Stimulated activated CD8-positive, alpha-beta memory T cell treated with anti-CD3 and anti-CD28 coated beads, Interleukin-7, amount 100 ng/mL, for 1 hour (primary cell): Measurements from ENCODE around the gene PRDM1.

Experiments
- DNase-seq, 2 donors: peaks; one replicate each; pipeline ENCODE4 v3.0.0-alpha.2; 2020; ENCODE audit warnings: low read depth in 2 of 2

The PRDM1 gene

DNA sequence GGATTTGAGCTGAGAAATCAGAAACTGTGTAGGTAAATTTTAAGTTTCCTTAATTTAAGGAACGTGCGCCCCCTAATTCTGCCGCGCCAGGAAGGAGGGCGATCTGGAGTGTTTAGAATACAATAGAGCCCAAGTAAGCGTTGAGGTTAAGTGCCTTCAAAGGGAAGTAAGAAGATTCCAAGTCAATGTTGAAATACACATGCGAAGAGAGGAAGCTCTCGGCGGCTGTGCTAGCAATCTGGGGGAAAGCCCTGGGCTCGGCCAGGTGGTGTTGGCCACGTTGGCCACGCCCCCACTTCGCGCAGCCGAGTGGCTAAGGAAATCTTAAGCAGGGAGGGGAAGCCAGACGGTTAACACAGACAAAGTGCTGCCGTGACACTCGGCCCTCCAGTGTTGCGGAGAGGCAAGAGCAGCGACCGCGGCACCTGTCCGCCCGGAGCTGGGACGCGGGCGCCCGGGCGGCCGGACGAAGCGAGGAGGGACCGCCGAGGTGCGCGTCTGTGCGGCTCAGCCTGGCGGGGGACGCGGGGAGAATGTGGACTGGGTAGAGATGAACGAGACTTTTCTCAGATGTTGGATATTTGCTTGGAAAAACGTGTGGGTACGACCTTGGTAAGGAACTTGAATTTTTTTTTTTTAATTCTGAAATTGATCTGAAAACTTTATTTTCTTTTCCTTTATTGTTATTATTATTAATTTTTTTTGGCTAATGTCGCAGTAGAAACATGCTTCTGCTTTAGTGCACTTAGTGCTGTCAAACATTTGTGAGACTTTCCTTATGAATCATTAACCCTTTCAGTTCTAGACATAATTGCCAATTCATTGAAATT lies at the start of gene PRDM1:
Gene PRDM1 (plus strand): TSS at position 353 of the 830 bp plus-strand sequence. CDS start 218 bp downstream, at position 571.
- DNase-seq: peak; percentile 35 to 56

DNA sequence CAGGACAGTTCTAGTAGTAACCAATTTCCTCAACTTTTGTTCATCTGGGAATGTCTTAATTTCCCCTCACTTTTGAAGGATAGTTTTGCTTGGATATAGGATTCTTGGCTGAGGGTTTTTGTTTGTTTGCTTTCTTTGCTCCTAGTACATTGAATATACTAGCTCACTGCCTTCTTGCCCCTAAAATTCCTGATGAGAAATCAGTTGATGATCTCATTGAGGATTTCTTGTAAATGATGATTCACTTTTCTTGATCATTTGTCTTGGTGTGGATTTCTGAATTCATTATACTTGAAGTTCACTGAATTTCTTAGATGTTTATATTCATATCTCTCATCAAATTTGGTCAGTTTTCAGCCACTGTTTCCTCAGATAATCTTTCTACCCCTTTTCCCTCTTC lies 49.1 kb upstream of the PRDM1 start:
- no peak for DNase-seq

DNA sequence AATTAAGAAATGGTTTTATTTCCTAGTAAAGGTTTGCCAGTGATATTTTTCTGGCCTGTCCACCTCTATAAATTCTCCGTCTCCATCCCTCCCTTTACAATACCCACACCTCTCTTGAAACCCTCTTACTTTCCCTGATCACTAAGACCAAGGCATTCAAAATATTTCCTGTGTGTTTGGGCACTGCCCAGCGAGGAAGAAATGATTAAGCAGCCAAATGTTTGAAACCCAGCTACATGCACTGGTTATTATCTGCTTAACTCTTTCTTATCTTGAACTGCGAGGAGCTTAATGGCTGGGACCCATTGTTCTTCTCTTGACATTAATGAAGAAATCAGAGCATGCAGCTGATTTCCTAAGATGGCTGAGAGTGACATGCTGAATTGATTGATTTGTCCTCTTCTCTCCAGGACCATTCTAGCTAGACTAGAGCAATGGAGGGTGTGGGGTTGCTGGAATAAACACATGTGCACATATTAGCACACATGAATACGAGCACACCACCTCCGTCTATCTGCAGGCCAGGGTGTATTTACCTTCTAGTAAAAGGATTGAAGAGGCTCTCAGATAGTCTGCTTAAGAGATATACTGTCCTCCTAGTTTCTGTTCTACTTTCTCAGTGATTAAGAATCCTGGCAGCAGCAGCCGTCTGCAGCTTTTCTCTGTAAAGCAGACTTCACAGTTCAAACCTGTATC lies 46.1 kb upstream of the PRDM1 start:
- DNase-seq: no peak

- no peak for DNase-seq
Observed at GRCh38 chr6:106044151-106044550, 42.0 kb upstream of the PRDM1 start.

GRCh38 chr6:106045077-106045476 lies 41.1 kb upstream of the PRDM1 start:
- no peak for DNase-seq

DNA sequence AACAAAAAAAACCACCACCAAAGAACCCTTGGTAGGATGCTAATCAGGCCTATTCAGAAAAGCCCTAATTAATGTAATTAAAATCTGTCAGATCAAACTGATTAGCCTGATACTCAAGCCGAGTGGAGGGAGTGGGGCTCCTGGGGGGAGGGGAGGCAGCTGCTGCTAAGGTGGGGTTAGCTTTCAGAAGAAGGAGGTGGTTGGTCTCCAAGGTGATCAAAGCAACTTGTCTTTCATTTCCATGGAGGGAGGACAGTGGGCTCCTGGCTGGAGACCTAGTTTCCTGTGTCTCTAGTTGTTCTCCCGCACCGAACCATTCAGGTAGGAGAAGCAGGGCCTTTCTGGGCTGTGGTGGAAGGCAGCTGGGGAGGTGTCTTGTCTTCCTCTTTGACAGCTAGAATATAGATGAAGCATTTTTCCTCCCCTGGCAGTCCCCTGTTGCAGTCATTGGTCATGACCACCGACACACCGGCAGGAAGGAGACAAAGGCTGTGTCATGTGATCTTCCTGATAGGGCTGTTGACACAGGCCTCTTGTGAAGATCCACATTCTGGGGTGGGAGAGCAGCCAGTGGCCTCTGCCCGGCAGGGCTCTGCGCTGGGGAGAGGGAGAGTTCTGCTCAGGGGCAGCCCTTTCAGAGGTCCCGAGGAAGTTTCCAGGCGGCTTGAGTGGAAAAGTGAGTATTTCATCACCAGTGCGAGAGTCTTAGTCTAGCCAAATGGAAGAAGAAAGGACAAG lies 39.9 kb upstream of the PRDM1 start:
- no peak for DNase-seq

GRCh38 chr6:106046854-106047200 lies 39.3 kb upstream of the PRDM1 start:
- DNase-seq: no peak

DNA sequence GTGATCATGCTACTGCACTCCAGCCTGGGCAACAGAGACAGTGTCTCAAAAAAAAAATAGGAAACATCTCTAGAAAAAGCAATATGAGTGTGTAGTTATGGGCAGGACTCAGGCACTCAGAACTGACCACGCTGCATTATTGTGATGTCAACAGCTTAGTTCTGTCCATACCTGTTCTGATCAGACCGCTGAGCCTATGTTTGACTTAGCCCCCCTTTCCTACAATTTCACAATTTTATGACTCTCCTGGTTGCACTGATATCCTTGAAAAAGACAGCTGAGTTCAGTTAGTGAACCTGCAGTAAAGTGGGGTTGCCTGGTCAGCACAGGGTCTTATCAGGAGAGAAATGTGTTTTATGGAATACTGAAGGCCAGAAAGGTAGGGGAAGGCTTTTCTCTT lies 37.8 kb upstream of the PRDM1 start:
- DNase-seq: no peak

GRCh38 chr6:106050538-106050937 lies 35.6 kb upstream of the PRDM1 start:
- DNase-seq: no peak

DNA sequence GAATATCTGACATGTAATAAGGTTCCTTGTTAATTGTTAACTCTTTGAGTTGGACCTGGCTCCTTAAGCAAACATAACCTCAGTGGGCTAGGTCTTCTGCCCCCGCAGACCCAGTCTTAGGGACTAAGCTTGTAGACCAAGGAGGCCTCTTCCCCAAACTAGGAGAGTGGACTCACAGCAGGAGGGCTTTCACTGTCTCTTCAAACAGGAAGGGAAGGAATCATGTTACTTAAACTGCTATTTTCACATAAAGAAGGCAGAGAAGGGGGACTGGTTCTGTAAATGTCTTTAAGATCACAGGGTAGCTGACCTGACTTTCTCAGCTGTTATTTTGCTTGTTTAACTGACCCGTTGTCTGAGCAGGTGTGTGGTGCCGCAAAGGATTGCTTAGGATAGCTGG lies 34.9 kb upstream of the PRDM1 start:
- no peak for DNase-seq

DNA sequence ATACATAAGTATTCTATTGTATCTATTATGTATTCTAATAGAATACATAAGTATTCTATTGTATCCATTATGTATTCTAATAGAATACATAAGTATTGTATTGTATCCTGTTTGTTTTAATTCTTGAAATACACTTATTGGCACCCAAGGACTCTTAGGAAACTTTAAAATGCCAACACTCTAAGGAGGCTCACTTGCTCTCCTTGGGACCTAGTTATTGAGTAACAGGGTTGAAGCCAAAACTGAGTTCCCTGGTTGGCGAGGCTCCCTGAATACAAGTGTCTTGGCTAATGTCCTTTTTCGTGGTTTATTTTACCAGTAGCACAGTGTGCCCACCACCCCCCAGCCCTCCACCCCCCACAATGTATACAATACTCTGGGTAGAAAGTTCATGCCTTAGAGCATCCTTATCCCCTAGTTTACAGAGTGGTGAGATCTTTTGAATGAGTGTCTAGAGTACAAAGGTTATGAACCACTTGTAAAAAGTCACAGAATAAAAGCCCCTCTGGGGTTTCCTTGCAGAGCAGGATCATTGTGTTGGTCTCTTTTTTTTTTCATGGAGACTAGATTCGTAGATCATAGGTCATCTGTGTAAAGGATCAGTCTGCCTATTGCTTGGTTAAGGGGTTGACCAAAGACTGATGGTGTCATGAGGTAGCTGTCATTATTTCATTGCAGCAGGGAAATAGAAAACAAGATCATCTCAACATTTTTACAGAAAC lies 32.5 kb upstream of the PRDM1 start:
- no peak for DNase-seq

DNA sequence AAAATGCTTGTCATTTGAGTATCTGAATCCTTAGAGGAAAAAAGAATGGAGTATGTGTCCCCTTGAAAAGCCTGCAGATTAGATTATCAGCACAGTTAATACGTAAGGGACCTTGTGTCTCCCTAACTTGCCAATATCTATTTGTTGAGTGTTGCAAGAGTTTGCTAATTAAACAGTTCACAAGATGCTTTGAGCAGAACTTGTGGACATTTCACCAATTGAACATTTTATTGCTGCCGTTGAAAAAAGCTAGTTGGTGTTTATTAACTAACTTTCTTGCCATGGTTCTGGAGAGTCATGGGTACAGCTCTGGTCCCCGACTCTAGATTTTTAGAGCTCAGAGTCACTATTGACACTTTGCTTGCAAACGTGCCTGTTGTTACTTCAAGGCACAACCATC lies 30.6 kb upstream of the PRDM1 start:
- no peak for DNase-seq

- no peak for DNase-seq
Observed at GRCh38 chr6:106056060-106056745, 29.9 kb upstream of the PRDM1 start.

DNA sequence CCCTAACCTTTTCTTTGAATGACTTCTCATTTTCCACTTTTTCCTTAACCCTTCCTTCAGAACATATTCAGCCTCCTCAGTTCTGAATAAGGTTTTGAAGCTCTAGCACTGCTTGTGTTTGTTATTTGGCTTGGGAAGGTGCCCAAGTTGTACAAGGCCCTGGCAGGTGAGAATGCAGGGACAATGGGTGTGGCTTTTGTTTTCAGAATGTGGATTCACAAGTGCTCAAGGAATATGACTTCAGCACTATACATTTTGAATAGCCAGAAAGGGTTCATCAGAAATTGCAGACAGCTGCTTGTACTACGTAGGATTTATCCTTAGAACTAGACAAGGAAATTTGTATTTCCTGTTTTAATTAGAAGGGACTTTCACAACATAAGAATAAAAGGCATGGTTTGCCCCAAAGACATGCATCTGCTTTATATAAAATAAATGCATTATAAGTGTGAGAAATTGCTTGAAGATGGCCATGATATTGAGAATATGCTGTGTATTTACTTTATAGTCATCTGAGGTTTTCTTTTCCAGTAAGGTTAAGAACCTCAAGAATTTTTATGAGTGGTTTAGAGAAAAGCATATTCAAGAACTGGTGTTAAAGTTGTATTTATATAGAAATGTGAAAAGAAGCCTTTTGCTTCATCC lies 29.3 kb upstream of the PRDM1 start:
- DNase-seq: no peak

GRCh38 chr6:106059331-106059730 lies 26.8 kb upstream of the PRDM1 start:
- DNase-seq: no peak

- DNase-seq: no peak
Observed at GRCh38 chr6:106060167-106060566, 26.0 kb upstream of the PRDM1 start.

GRCh38 chr6:106063448-106063850 lies 22.7 kb upstream of the PRDM1 start:
- no peak for DNase-seq

DNA sequence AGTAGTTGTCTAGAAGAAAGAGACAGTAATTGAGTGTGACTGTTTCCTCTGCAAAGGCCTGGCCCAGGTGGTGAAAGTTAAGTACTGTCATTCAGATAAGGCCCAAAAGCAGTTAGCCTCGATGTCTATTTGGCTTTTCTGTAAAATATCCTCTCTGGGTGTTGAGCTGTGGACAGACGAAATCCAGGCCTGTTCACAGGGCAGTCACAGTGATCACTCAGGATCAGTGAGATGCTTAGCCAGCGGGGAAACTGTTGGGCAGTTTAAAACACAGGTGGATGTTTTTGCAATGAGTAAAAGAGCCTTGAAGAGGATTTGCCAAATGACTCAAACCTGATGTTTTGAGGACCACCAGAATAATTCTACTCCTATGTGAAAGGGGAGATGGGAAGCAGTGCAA lies 22.0 kb upstream of the PRDM1 start:
- no peak for DNase-seq

DNA sequence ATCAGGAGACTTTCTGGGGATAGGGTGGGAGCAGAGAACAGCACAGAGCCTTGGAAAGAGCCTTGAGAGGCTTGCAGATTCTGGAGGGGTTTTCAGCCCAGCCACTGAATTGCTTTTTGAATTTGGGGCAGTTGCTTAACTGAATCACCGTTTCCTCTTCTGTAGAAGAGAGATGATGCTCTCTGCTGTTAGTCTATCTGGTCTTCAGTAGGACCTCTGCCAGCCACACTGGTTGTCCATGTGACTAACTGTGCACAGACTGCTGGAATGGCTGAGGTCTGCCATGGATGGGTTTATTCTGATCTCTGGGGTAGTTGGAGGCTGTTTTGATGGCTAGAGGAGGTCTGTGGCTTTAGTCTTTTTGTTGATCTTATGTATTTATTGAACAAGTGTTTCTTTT lies 21.4 kb upstream of the PRDM1 start:
- no peak for DNase-seq

- DNase-seq: no peak
Observed at GRCh38 chr6:106066989-106067388, 19.1 kb upstream of the PRDM1 start.

GRCh38 chr6:106069478-106069877 lies 16.7 kb upstream of the PRDM1 start:
- DNase-seq: no peak
